WTC11 (cell line): Measurements from ENCODE around the gene TCF12. TPM values are rescaled to one million over a fixed set of nuclear protein-coding genes. Genes with fewer than 3 reads are reported as not detected.
A peak's percentile ranks its signal among the peaks of the same experiment; 100 is the strongest.
"Not testable (repeated sequence)": the region's sequence is repeated elsewhere in the genome, so short reads cannot be mapped to it uniquely, and the experiment has no call there.

Experiments used
- ATAC-seq: fragments of 200-7000 bp; cut with Tn5 transposase; 2 replicates; pipeline ENCODE4 v1.10.0; 2021; ENCODE audit warnings: mild to moderate bottlenecking, moderate library complexity
- CTCF ChIA-PET: fragments of 300-600 bp; sonication (Branson Sonifier 250); formaldehyde crosslinking; loops from one replicate; lab custom pipeline; 2021; ENCODE audit warnings: antibody characterized with exemption; lab: Charles Lee
- POLR2A ChIA-PET: fragments of 350-600 bp; sonication (Branson Sonifier 250); formaldehyde crosslinking; loops from one replicate; lab custom pipeline; 2021; ENCODE audit warnings: antibody characterized with exemption; lab: Charles Lee
- DNase-seq: peaks from one replicate; pipeline ENCODE4 v3.0.0; 2021; ENCODE audit warnings: low spot score
- H3K27ac Mint-ChIP-seq: 2 replicates; pipeline ENCODE4 v1.8.0; 2021; ENCODE audit warnings: mixed read lengths
- H3K27me3 Mint-ChIP-seq: 2 replicates; pipeline ENCODE4 v1.8.0; 2021; ENCODE audit warnings: low read depth, mild to moderate bottlenecking, moderate library complexity, mixed read lengths
- H3K36me3 Mint-ChIP-seq: 2 replicates; pipeline ENCODE4 v1.8.0; 2021; ENCODE audit warnings: mixed read lengths
- H3K4me1 Mint-ChIP-seq: 2 replicates; pipeline ENCODE4 v1.8.0; 2022; ENCODE audit warnings: mixed read lengths
- H3K4me3 Mint-ChIP-seq: 2 replicates; pipeline ENCODE4 v1.8.0; 2021; ENCODE audit warnings: mild to moderate bottlenecking, moderate library complexity, mixed read lengths
- H3K9me3 Mint-ChIP-seq: 2 replicates; pipeline ENCODE4 v1.8.0; 2021; ENCODE audit warnings: mixed read lengths
- AR ChIP-seq: fragments of 250-450 bp; sonication (Bioruptor Pico); IDR thresholded peaks from 2 replicates; pipeline ENCODE4 v1.9.0; 2021; ENCODE audit warnings: mild to moderate bottlenecking
- CDX4 ChIP-seq: fragments of 250-450 bp; sonication (Bioruptor Pico); IDR thresholded peaks from 2 replicates; pipeline ENCODE4 v1.9.0; 2021; ENCODE audit warnings: moderate library complexity, mild to moderate bottlenecking, inconsistent platforms, borderline replicate concordance
- E2F1 ChIP-seq: sonication (generic); formaldehyde crosslinking; IDR thresholded peaks from 2 replicates; pipeline ENCODE4 v1.8.0; 2022; ENCODE audit warnings: mild to moderate bottlenecking, missing genetic modification reagents
- E2F4 ChIP-seq: sonication (generic); formaldehyde crosslinking; IDR thresholded peaks from 2 replicates; pipeline ENCODE4 v1.8.1; 2022; ENCODE audit warnings: low read depth, mild to moderate bottlenecking, moderate library complexity, missing genetic modification reagents, borderline replicate concordance
- FOXP4 ChIP-seq: sonication (generic); formaldehyde crosslinking; IDR thresholded peaks from 2 replicates; pipeline ENCODE4 v1.8.0; 2022; ENCODE audit warnings: mild to moderate bottlenecking, missing genetic modification reagents
- IRF1 ChIP-seq: sonication (generic); formaldehyde crosslinking; IDR thresholded peaks from 2 replicates; pipeline ENCODE4 v1.8.0; 2023; ENCODE audit warnings: missing genetic modification reagents
- IRF2 ChIP-seq: sonication (generic); formaldehyde crosslinking; IDR thresholded peaks from 2 replicates; pipeline ENCODE4 v1.8.0; 2022; ENCODE audit warnings: low read depth, missing genetic modification reagents, borderline replicate concordance
- KAT7 ChIP-seq: sonication (generic); formaldehyde crosslinking; IDR thresholded peaks from 2 replicates; pipeline ENCODE4 v1.8.1; 2023; ENCODE audit warnings: missing genetic modification reagents, mild to moderate bottlenecking, borderline replicate concordance
- PRDM15 ChIP-seq: sonication (generic); formaldehyde crosslinking; IDR thresholded peaks from 2 replicates; pipeline ENCODE4 v1.8.0; 2022; ENCODE audit warnings: missing genetic modification reagents
- STAT6 ChIP-seq: sonication (generic); formaldehyde crosslinking; conservative IDR thresholded peaks from 2 replicates; pipeline ENCODE4 v1.8.1; 2023; ENCODE audit warnings: mild to moderate bottlenecking, low read depth, missing genetic modification reagents, moderate library complexity
- ZNF219 ChIP-seq: sonication (generic); formaldehyde crosslinking; IDR thresholded peaks from 2 replicates; pipeline ENCODE4 v1.8.0; 2023; ENCODE audit warnings: missing genetic modification reagents, mild to moderate bottlenecking, borderline replicate concordance
- ZNF263 ChIP-seq: sonication (generic); formaldehyde crosslinking; IDR thresholded peaks from 2 replicates; pipeline ENCODE4 v1.8.1; 2022; ENCODE audit warnings: low read depth, mild to moderate bottlenecking, moderate library complexity, missing genetic modification reagents
- ZNF317 ChIP-seq: sonication (generic); formaldehyde crosslinking; IDR thresholded peaks from 2 replicates; pipeline ENCODE4 v1.8.1; 2023; ENCODE audit warnings: low read depth, mild to moderate bottlenecking, moderate library complexity, missing genetic modification reagents, borderline replicate concordance
- total RNA-seq: library from RNA; stranded (reverse); gene quantifications from 3 replicates; pipeline ENCODE4 v1.2.3, GENCODE V29; 2021

The TCF12 gene
- total RNA-seq, 1 experiment from 2014 or later: 73.2 TPM

- H3K4me3 Mint-ChIP-seq: no peak overlapping the region
- no peaks in the 10 kb centered on the region for H3K27me3 Mint-ChIP-seq
- POLR2A ChIA-PET: no interaction called here
- no peak for TF ChIP-seq E2F1
- TF ChIP-seq STAT6 (CRISPR knock-in tag): no peak
- no peak for TF ChIP-seq ZNF317 (CRISPR knock-in tag)
- TF ChIP-seq E2F4 (CRISPR knock-in tag): no peak
- peaks cover 27% of the 10 kb centered on the region for H3K4me1 Mint-ChIP-seq
- no peak for DNase-seq
- no peaks in the 10 kb centered on the region; the same call in 1 of the 2 replicates for H3K36me3 Mint-ChIP-seq
- peak overlapping the region; percentile 10; the same call in 1 of the 2 replicates for H3K27ac Mint-ChIP-seq
- ATAC-seq: no peak
- H3K9me3 Mint-ChIP-seq: no peaks in the 10 kb centered on the region
- CTCF ChIA-PET: interaction anchor here (0.7 kb wide), 1 partner anchor 14 kb away, joined by 5 read pairs; no protein-coding TSS in a partner anchor
Measured at GRCh38 chr15:57160823-57161560, 242.5 kb downstream of the TCF12 start.

- CTCF ChIA-PET, H3K36me3 Mint-ChIP-seq, H3K4me3 Mint-ChIP-seq, H3K27me3 Mint-ChIP-seq, DNase-seq, POLR2A ChIA-PET, H3K9me3 Mint-ChIP-seq, ATAC-seq: not testable (repeated sequence)
- peaks cover 16% of the 10 kb centered on the region for H3K4me1 Mint-ChIP-seq
- H3K27ac Mint-ChIP-seq: peak overlapping the region; percentile 89
Measured at GRCh38 chr15:57164251-57164650, 245.8 kb downstream of the TCF12 start.

- POLR2A ChIA-PET: interaction anchor here (0.6 to 0.7 kb wide), 2 partner anchors 31 to 200 kb away, joined by 3 read pairs; no protein-coding TSS in a partner anchor
- no peak overlapping the region for H3K4me3 Mint-ChIP-seq
- DNase-seq: no peak
- peaks cover 12% of the 10 kb centered on the region for H3K4me1 Mint-ChIP-seq
- no peaks in the 10 kb centered on the region for H3K27me3 Mint-ChIP-seq
- no peak overlapping the region for H3K27ac Mint-ChIP-seq
- no peaks in the 10 kb centered on the region for H3K9me3 Mint-ChIP-seq
- no peak for ATAC-seq
- H3K36me3 Mint-ChIP-seq: peaks cover 3% of the 10 kb centered on the region
- CTCF ChIA-PET: no interaction called here
- TF ChIP-seq FOXP4 (CRISPR knock-in tag): no peak
- TF ChIP-seq CDX4 (CRISPR knock-in tag): no peak
- TF ChIP-seq ZNF219 (CRISPR knock-in tag): no peak
- TF ChIP-seq PRDM15 (CRISPR knock-in tag): no peak
- TF ChIP-seq IRF1: no peak
- no peak for TF ChIP-seq ZNF263 (CRISPR knock-in tag)
- TF ChIP-seq AR (CRISPR knock-in tag): no peak
- no peak for TF ChIP-seq IRF2
- TF ChIP-seq KAT7 (CRISPR knock-in tag): no peak
Measured at GRCh38 chr15:57165992-57166391, 247.5 kb downstream of the TCF12 start.
